Measurements from ENCODE around the gene PKD2.
"Not testable (repeated sequence)": the region's sequence is repeated elsewhere in the genome, so short reads cannot be mapped to it uniquely, and the experiment has no call there.

GRCh38 chr4:88025868-88026661 is 18.6 kb downstream of the PKD2 start:
- TF ChIP-seq PRDM15 (CRISPR knock-in tag; IDR thresholded peaks at IDR 0.05); ZNF775 (CRISPR knock-in tag; IDR thresholded peaks at IDR 0.05; ENCODE audit: borderline replicate concordance); ZNF747 (CRISPR knock-in tag; IDR thresholded peaks at IDR 0.05; ENCODE audit: borderline replicate concordance); CTCF (CRISPR knock-in tag; IDR thresholded peaks at IDR 0.05); ZZZ3 (CRISPR knock-in tag; IDR thresholded peaks at IDR 0.05; ENCODE audit: borderline replicate concordance); THAP7 (CRISPR knock-in tag; IDR thresholded peaks at IDR 0.05); AGO1 (IDR thresholded peaks at IDR 0.05; ENCODE audit: low read depth, low read length, poor library complexity, severe bottlenecking); POLR2AphosphoS5 (IDR thresholded peaks at IDR 0.05; ENCODE audit: low read depth, low read length); TBP (CRISPR knock-in tag; IDR thresholded peaks at IDR 0.05): not testable (repeated sequence)

Measured in HepG2 (cell line).